IMR-90 (cell line): ENCODE measurements around the gene C17orf50. TPM values are rescaled to one million over a fixed set of nuclear protein-coding genes. Genes with fewer than 3 reads are reported as not detected.

Experiments
- ATAC-seq: fragments of 200-7000 bp; cut with Tn5 transposase; 2 replicates; pipeline ENCODE4 v1.9.1; 2020; ENCODE audit warnings: low read depth, mild to moderate bottlenecking, moderate library complexity
- BruUV-seq: library from RNA; stranded (reverse); fragments of 400-500 nt; replicated peaks from 2 replicates; lab custom pipeline; 2021; lab: Mats Ljungman, UMichigan
- CTCF ChIA-PET: fragments of 300-600 bp; formaldehyde crosslinking; extraction: SDS; loops from one replicate; lab custom pipeline; 2021; ENCODE audit warnings: antibody characterized with exemption; lab: Yijun Ruan, JAX
- POLR2A ChIA-PET: fragments of 300-600 bp; sonication (Branson Sonifier 250); formaldehyde crosslinking; loops from one replicate; lab custom pipeline; 2022; ENCODE audit warnings: antibody characterized with exemption; ENCODE audit not compliant: unreplicated experiment; lab: Charles Lee
- DNase-seq: peaks from one replicate; pipeline ENCODE4 v3.0.0; 2013
- H2AFZ ChIP-seq: replicated peaks from 2 replicates; pipeline ENCODE3; 2013; ENCODE audit warnings: low read length, mild to moderate bottlenecking; ENCODE audit not compliant: poor library complexity
- H2AK5ac ChIP-seq: 2 replicates; pipeline ENCODE4 v1.6.1; 2013; ENCODE audit warnings: low read depth, low read length, inconsistent platforms
- H2AK9ac ChIP-seq: replicated peaks from 2 replicates; pipeline ENCODE3; 2013; ENCODE audit warnings: mild to moderate bottlenecking, low read depth, low read length, moderate library complexity; ENCODE audit not compliant: poor library complexity
- H2BK120ac ChIP-seq: 2 replicates; pipeline ENCODE4 v1.6.1; 2013; ENCODE audit warnings: low read depth, low read length, inconsistent platforms
- H2BK15ac ChIP-seq: 3 replicates; pipeline ENCODE4 v1.6.1; 2013; ENCODE audit warnings: low read depth, low read length, inconsistent platforms
- H2BK20ac ChIP-seq: 2 replicates; pipeline ENCODE4 v1.6.1; 2013; ENCODE audit warnings: low read depth, mild to moderate bottlenecking, inconsistent platforms, low read length, moderate library complexity
- H2BK5ac ChIP-seq: 2 replicates; pipeline ENCODE4 v1.6.1; 2013; ENCODE audit warnings: mild to moderate bottlenecking, low read depth, low read length, inconsistent platforms; ENCODE audit not compliant: poor library complexity, severe bottlenecking
- H3K14ac ChIP-seq: replicated peaks from 2 replicates; pipeline ENCODE4 v1.6.1; 2013; ENCODE audit warnings: low read depth, low read length, inconsistent platforms
- H3K18ac ChIP-seq: 2 replicates; pipeline ENCODE4 v1.6.1; 2013; ENCODE audit warnings: low read depth, low read length, control low read depth
- H3K23ac ChIP-seq: 2 replicates; pipeline ENCODE4 v1.6.1; 2013; ENCODE audit warnings: low read depth, low read length, inconsistent platforms
- H3K27ac ChIP-seq: 2 replicates; pipeline ENCODE4 v1.5.1; 2013; ENCODE audit warnings: mild to moderate bottlenecking, control low read depth, low read length; ENCODE audit not compliant: insufficient read depth
- H3K27me3 ChIP-seq: 2 replicates; pipeline ENCODE4 v1.6.1; 2013; ENCODE audit warnings: low read length; ENCODE audit not compliant: control insufficient read depth, insufficient read depth
- H3K36me3 ChIP-seq: 2 replicates; pipeline ENCODE4 v1.6.1; 2013; ENCODE audit warnings: low read length, mixed read lengths; ENCODE audit not compliant: control insufficient read depth, insufficient read depth
- H3K4ac ChIP-seq: 2 replicates; pipeline ENCODE4 v1.6.1; 2013; ENCODE audit warnings: low read depth, low read length, inconsistent platforms
- H3K4me1 ChIP-seq: 2 replicates; pipeline ENCODE4 v1.6.1; 2013; ENCODE audit warnings: low read length, mixed read lengths; ENCODE audit not compliant: control insufficient read depth, insufficient read depth
- H3K4me2 ChIP-seq: 2 replicates; pipeline ENCODE4 v1.6.1; 2013; ENCODE audit warnings: low read depth, mild to moderate bottlenecking, control low read depth, low read length, moderate library complexity
- H3K4me3 ChIP-seq: 2 replicates; pipeline ENCODE4 v1.5.1; 2013; ENCODE audit warnings: low read depth, mild to moderate bottlenecking, control low read depth, low read length, moderate library complexity; ENCODE audit not compliant: insufficient read depth
- H3K56ac ChIP-seq: 2 replicates; pipeline ENCODE4 v1.6.1; 2013; ENCODE audit warnings: low read length, inconsistent platforms; ENCODE audit not compliant: insufficient read depth; ENCODE audit errors: extremely low read depth
- H3K79me1 ChIP-seq, 2 experiments: 2 replicates each; pipeline ENCODE4 v1.6.1; 2013; ENCODE audit warnings: low read length in 2 of 2, inconsistent platforms in 1 of 2, low read depth in 1 of 2
- H3K9ac ChIP-seq: 2 replicates; pipeline ENCODE4 v1.6.1; 2013; ENCODE audit warnings: low read depth, low read length, control low read depth
- H3K9me1 ChIP-seq: 2 replicates; pipeline ENCODE4 v1.6.1; 2013; ENCODE audit warnings: low read length, inconsistent platforms; ENCODE audit not compliant: insufficient read depth
- H3K9me3 ChIP-seq: 2 replicates; pipeline ENCODE4 v1.6.1; 2013; ENCODE audit warnings: low read length; ENCODE audit not compliant: control insufficient read depth, insufficient read depth
- H4K20me1 ChIP-seq: 2 replicates; pipeline ENCODE4 v1.6.1; 2013; ENCODE audit warnings: low read length, inconsistent platforms; ENCODE audit not compliant: insufficient read depth
- H4K5ac ChIP-seq: 2 replicates; pipeline ENCODE4 v1.6.1; 2013; ENCODE audit warnings: mild to moderate bottlenecking, low read depth, low read length, control low read depth
- H4K8ac ChIP-seq, 2 experiments: 2 replicates each; pipeline ENCODE4 v1.6.1; 2013; ENCODE audit warnings: low read depth in 2 of 2, low read length in 2 of 2, control low read depth in 1 of 2, inconsistent platforms in 1 of 2
- H4K91ac ChIP-seq: 2 replicates; pipeline ENCODE4 v1.6.1; 2013; ENCODE audit warnings: low read depth, low read length, inconsistent platforms; ENCODE audit not compliant: insufficient read depth
- BHLHE40 ChIP-seq: fragments of 150-350 bp; IDR thresholded peaks from 2 replicates; pipeline ENCODE4 v1.6.1; 2016; ENCODE audit warnings: mild to moderate bottlenecking, low read depth, low read length
- CEBPB ChIP-seq: IDR thresholded peaks from 2 replicates; pipeline ENCODE4 v1.6.1; 2012; ENCODE audit warnings: low read depth, low read length, improper control_type of control experiment
- CHD1 ChIP-seq: IDR thresholded peaks from 2 replicates; pipeline ENCODE4 v1.6.1; 2012; ENCODE audit warnings: low read depth, low read length, improper control_type of control experiment
- ELK1 ChIP-seq: fragments of 150-350 bp; IDR thresholded peaks from 2 replicates; pipeline ENCODE4 v1.6.1; 2016; ENCODE audit warnings: low read depth, mild to moderate bottlenecking, low read length, moderate library complexity, borderline replicate concordance
- FOS ChIP-seq: fragments of 150-350 bp; IDR thresholded peaks from 2 replicates; pipeline ENCODE4 v1.6.1; 2016; ENCODE audit warnings: low read depth, low read length
- MAFK ChIP-seq: IDR thresholded peaks from 2 replicates; pipeline ENCODE4 v1.6.1; 2012; ENCODE audit warnings: low read depth, low read length, improper control_type of control experiment
- MAZ ChIP-seq: IDR thresholded peaks from 2 replicates; pipeline ENCODE4 v1.6.1; 2012; ENCODE audit warnings: low read depth, mild to moderate bottlenecking, low read length, improper control_type of control experiment, moderate library complexity, borderline replicate concordance
- MXI1 ChIP-seq: IDR thresholded peaks from 2 replicates; pipeline ENCODE4 v1.6.1; 2012; ENCODE audit warnings: low read depth, mild to moderate bottlenecking, low read length, moderate library complexity, borderline replicate concordance
- POLR2A ChIP-seq: IDR thresholded peaks from 2 replicates; pipeline ENCODE4 v1.6.1; 2012; ENCODE audit warnings: mild to moderate bottlenecking, low read depth, low read length
- RAD21 ChIP-seq: IDR thresholded peaks from 2 replicates; pipeline ENCODE4 v1.6.1; 2012; ENCODE audit warnings: low read length, improper control_type of control experiment
- RCOR1 ChIP-seq: IDR thresholded peaks from 2 replicates; pipeline ENCODE4 v1.6.1; 2012; ENCODE audit warnings: mild to moderate bottlenecking, low read length, improper control_type of control experiment; ENCODE audit not compliant: insufficient replicate concordance
- RFX5 ChIP-seq: IDR thresholded peaks from 2 replicates; pipeline ENCODE4 v1.8.0; 2012; ENCODE audit warnings: low read depth, mild to moderate bottlenecking, low read length, moderate library complexity
- SMC3 ChIP-seq: fragments of 150-350 bp; IDR thresholded peaks from 2 replicates; pipeline ENCODE4 v1.6.1; 2016; ENCODE audit warnings: low read depth, mild to moderate bottlenecking, antibody characterized with exemption, low read length, moderate library complexity
- USF2 ChIP-seq: fragments of 150-350 bp; IDR thresholded peaks from 2 replicates; pipeline ENCODE4 v1.6.1; 2017; ENCODE audit warnings: mild to moderate bottlenecking, antibody characterized with exemption, low read length, low read depth
- WGBS, 2 experiments: methylation state at CpG; one replicate each; pipeline versions ENCODE4 v1.1.5 to v1.1.7; 2013; ENCODE audit warnings: missing lambda C conversion rate in 2 of 2; ENCODE audit not compliant: insufficient read length in 1 of 2; ENCODE audit errors: extremely low coverage in 2 of 2; 5-methylcytosine and 5-hydroxymethylcytosine counted together
- dilution Hi-C: fragments of 300-500 bp; cut with HindIII; formaldehyde crosslinking; loops from one replicate; pipeline ENCODE4 v1.14.3; 2018; ENCODE audit warnings: low sequenced_read_pairs; ENCODE audit not compliant: unreplicated experiment
- in situ Hi-C: fragments of 300-500 bp; cut with MboI; formaldehyde crosslinking; loops from 3 replicates; pipeline ENCODE4 v1.14.3; 2019; ENCODE audit warnings: low sequenced_read_pairs, inconsistent platforms, mixed read lengths
- intact Hi-C: fragments of 100-400 bp; cut with micrococcal nuclease; formaldehyde crosslinking; loops from 2 replicates; pipeline ENCODE4 v1.10.0; 2022
- polyA plus RNA-seq, 3 experiments: library from polyadenylated mRNA; depleted of rRNA; stranded (reverse); fragments of >200 nt; gene quantifications; 2 replicates each; pipeline ENCODE4 v1.2.3, GENCODE V29; 2012; ENCODE audit warnings: low replicate concordance in 1 of 3
- total RNA-seq: library from RNA; depleted of rRNA; stranded (reverse); fragments of >200 nt; gene quantifications from 2 replicates; pipeline ENCODE4 v1.2.3, GENCODE V29; 2012
- TF ChIP-seq, protein P1 (sequence below): conservative IDR thresholded peaks from 2 replicates; pipeline ENCODE4 v1.5.1; 2012; ENCODE audit warnings: mild to moderate bottlenecking, low read depth, low read length, improper control_type of control experiment

C17orf50 gene
- total and polyA plus RNA-seq, 2 of the 4 experiments (the other 2 are of a cell fraction): not detected

- peak overlapping the region; percentile 64; the same call in 1 of the 2 replicates for H3K23ac ChIP-seq
- H3K18ac ChIP-seq: no peak overlapping the region; the same call in 1 of the 2 replicates
- peak overlapping the region; percentile 26; the same call in 1 of the 3 replicates for H2BK15ac ChIP-seq
- no peaks in the 10 kb centered on the region for H3K9me3 ChIP-seq
- intact Hi-C loops (no loop called here), in situ Hi-C loops (loop anchor here (25.0 kb wide), 1 partner anchor 363 kb away; the partner anchor contains the start of gene SLFN11), dilution Hi-C loops (no loop called here)
- peaks cover 14% of the 10 kb centered on the region for H3K9me1 ChIP-seq
- H3K4ac ChIP-seq: peak overlapping the region; percentile 80
- ChIA-PET POLR2A (interaction anchor here (0.6 to 0.7 kb wide), 2 partner anchors 582 to 642 kb away, joined by 3 to 6 read pairs; no protein-coding TSS in a partner anchor), CTCF (interaction anchor here (0.7 kb wide), 1 partner anchor 21 kb away, joined by 3 read pairs; no protein-coding TSS in a partner anchor)
- BruUV-seq: no TSS peak
- H3K27me3 ChIP-seq: no peaks in the 10 kb centered on the region
- H2AK9ac ChIP-seq: peak overlapping the region; percentile 2
- H2AFZ ChIP-seq: no peak overlapping the region
- ATAC-seq (peak; percentile 36), DNase-seq (no peak)
- peak overlapping the region; percentile 81; the same call in 1 of the 2 replicates for H3K14ac ChIP-seq
- peak overlapping the region; percentile 91; the same call in 1 of the 2 replicates for H3K27ac ChIP-seq
- H3K79me1 ChIP-seq: peaks cover 0 to 24% of the 10 kb centered on the region in 2 experiments; a peak in 2 of 4 replicates
- peak overlapping the region; percentile 37; the same call in 1 of the 2 replicates for H3K9ac ChIP-seq
- peak overlapping the region in 1 of 2 experiments; percentile 57; a peak in 1 of 4 replicates for H4K8ac ChIP-seq
- H2AK5ac ChIP-seq: peak overlapping the region; percentile 83
- no CpG with 5 or more reads among the region's 2 CpGs for WGBS, 2 experiments
- peak overlapping the region; percentile 30; the same call in 1 of the 2 replicates for H2BK120ac ChIP-seq
- peak overlapping the region; percentile 42; the same call in 1 of the 2 replicates for H3K4me2 ChIP-seq
- peaks cover 15% of the 10 kb centered on the region for H3K4me1 ChIP-seq
- H2BK20ac ChIP-seq: peak overlapping the region; percentile 47; the same call in 1 of the 2 replicates
- no peak overlapping the region for H3K56ac ChIP-seq
- H4K20me1 ChIP-seq: peaks cover 13% of the 10 kb centered on the region; the same call in 1 of the 2 replicates
- H4K91ac ChIP-seq: peak overlapping the region; percentile 30
- H2BK5ac ChIP-seq: peak overlapping the region; percentile 73
- H3K4me3 ChIP-seq: no peak overlapping the region
- peaks cover 19% of the 10 kb centered on the region for H3K36me3 ChIP-seq
- H4K5ac ChIP-seq: no peak overlapping the region; the same call in 1 of the 2 replicates
- TF ChIP-seq USF2 (no peak), BHLHE40 (no peak), ELK1 (no peak), CEBPB (no peak), SMC3 (no peak), RAD21 (no peak), MXI1 (no peak), MAFK (no peak), RFX5 (no peak), FOS (no peak), CHD1 (no peak), MAZ (no peak), RCOR1 (no peak), POLR2A (no peak)
- TF ChIP-seq, protein P1, sequence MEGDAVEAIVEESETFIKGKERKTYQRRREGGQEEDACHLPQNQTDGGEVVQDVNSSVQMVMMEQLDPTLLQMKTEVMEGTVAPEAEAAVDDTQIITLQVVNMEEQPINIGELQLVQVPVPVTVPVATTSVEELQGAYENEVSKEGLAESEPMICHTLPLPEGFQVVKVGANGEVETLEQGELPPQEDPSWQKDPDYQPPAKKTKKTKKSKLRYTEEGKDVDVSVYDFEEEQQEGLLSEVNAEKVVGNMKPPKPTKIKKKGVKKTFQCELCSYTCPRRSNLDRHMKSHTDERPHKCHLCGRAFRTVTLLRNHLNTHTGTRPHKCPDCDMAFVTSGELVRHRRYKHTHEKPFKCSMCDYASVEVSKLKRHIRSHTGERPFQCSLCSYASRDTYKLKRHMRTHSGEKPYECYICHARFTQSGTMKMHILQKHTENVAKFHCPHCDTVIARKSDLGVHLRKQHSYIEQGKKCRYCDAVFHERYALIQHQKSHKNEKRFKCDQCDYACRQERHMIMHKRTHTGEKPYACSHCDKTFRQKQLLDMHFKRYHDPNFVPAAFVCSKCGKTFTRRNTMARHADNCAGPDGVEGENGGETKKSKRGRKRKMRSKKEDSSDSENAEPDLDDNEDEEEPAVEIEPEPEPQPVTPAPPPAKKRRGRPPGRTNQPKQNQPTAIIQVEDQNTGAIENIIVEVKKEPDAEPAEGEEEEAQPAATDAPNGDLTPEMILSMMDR: no peak
Measured at GRCh38 chr17:35725802-35726126, 34.9 kb upstream of the C17orf50 start.
